ENCODE data around the gene BTN1A1. TPM values are rescaled to one million over a fixed set of nuclear protein-coding genes. Genes with fewer than 3 reads are reported as not detected.
A peak's percentile ranks its signal among the peaks of the same experiment; 100 is the strongest.

Gene BTN1A1
- total and polyA plus RNA-seq, 2 donors (not counting 1 experiment from before 2014, with no cell fraction given), result 0.42 to 0.74 TPM

- H2AFZ ChIP-seq (ENCODE audit: insufficient read depth, low read depth, low read length, poor library complexity, severe bottlenecking), result peak within 1 kb of the TSS; percentile 99
- peak; percentile 96 for ATAC-seq (ENCODE audit: low read depth)
- Mint-ChIP-seq H3K9me3 (ENCODE audit: insufficient read depth) (no peaks in the 10 kb centered on the region), H3K4me1 (peaks cover 72% of the 10 kb centered on the region), H3K27me3 (no peaks in the 10 kb centered on the region), H3K27ac (peak within 1 kb of the TSS; percentile 98), H3K4me3 (peak within 1 kb of the TSS; percentile 100)
- H4K20me1 ChIP-seq (ENCODE audit: control insufficient read depth, insufficient read depth, low read length, poor library complexity, severe bottlenecking), result peaks cover 5% of the 10 kb centered on the region
- DNase-seq, result peak; percentile 89
- WGBS (ENCODE audit: insufficient coverage), result under 1% methylated on average over 22 of the region's 31 CpGs
- peak within 1 kb of the TSS; percentile 77 to 89 for H3K27ac ChIP-seq (ENCODE audit: low read length in 2 of 2)
- H3K4me2 ChIP-seq (replicated peaks; ENCODE audit: low read depth, low read length, poor library complexity, severe bottlenecking), result peak within 1 kb of the TSS; percentile 82
- no peaks in the 10 kb centered on the region for H3K9me3 ChIP-seq (ENCODE audit: control extremely low read depth in 1 of 3, control insufficient read depth in 2 of 3, insufficient read depth in 1 of 3, low read length in 2 of 3)
- no peaks in the 10 kb centered on the region for H3K27me3 ChIP-seq (replicated peaks in 1 of 4; ENCODE audit: control extremely low read depth in 1 of 4, control insufficient read depth in 3 of 4, insufficient read depth in 4 of 4, low read length in 3 of 4)
- CTCF ChIA-PET, result no interaction called here
- peak within 1 kb of the TSS; percentile 75 to 96 (median 92) for H3K4me3 ChIP-seq (ENCODE audit: control extremely low read depth in 1 of 5, extremely low read depth in 1 of 5, insufficient read depth in 1 of 5, low read depth in 2 of 5, low read length in 4 of 5)
- H3K9ac ChIP-seq (ENCODE audit: low read length), result peak within 1 kb of the TSS; percentile 97
- TF ChIP-seq EZH2 (IDR thresholded peaks at IDR 0.05; ENCODE audit: borderline replicate concordance, insufficient read depth, low read depth, low read length, poor library complexity, severe bottlenecking), result no peak
- TF ChIP-seq CTCF (IDR thresholded peaks at IDR 0.05), result no peak
- POLR2A ChIA-PET, result no interaction called here
- intact Hi-C loops (cut with micrococcal nuclease), result loop anchor here (1.0 to 5.0 kb wide), 7 partner anchors 16 to 110 kb away; partner anchors contain the start of genes BTN3A3 and HMGN4
- H3K4me1 ChIP-seq (ENCODE audit: control insufficient read depth in 2 of 2, insufficient read depth in 2 of 2, low read length in 2 of 2), result peaks cover 30 to 47% of the 10 kb centered on the region in 2 donors
- peaks cover 0 to 44% of the 10 kb centered on the region in 2 experiments for H3K36me3 ChIP-seq (replicated peaks in 1 of 2; ENCODE audit: control extremely low read depth in 1 of 2, control insufficient read depth in 1 of 2, extremely low read depth in 1 of 2, insufficient read depth in 2 of 2, low read length in 1 of 2)
- peaks cover 41% of the 10 kb centered on the region for H3K79me2 ChIP-seq (ENCODE audit: control insufficient read depth, insufficient read depth, low read length)
These were observed 42.1 kb upstream of the BTN1A1 start, which contains the start of gene BTN2A1 for GRCh38 chr6:26457806-26458688. Gene BTN2A1 (plus strand): TSS chr6:26457955. CDS start chr6:26458637, 682 bp downstream.

Data from B cell (primary cell).